Neutrophil (primary cell): ENCODE measurements around the gene CEP97.

Experiments
- H3K27ac ChIP-seq: fragments of 200-600 bp; sonication (generic); 2 replicates; pipeline ENCODE4 v1.5.1; 2016; ENCODE audit warnings: mild to moderate bottlenecking, moderate library complexity
- H3K27me3 ChIP-seq: fragments of 200-600 bp; sonication (generic); 2 replicates; pipeline ENCODE4 v1.6.0; 2016; ENCODE audit warnings: mild to moderate bottlenecking
- H3K36me3 ChIP-seq: fragments of 200-600 bp; sonication (generic); 2 replicates; pipeline ENCODE4 v1.5.1; 2017
- H3K4me1 ChIP-seq, 2 experiments: fragments of 200-600 bp in 1 of 2; sonication (generic) in 1 of 2; 1 replicate in 1 of 2; 2 replicates in 1 of 2; pipeline versions ENCODE4 v1.5.1 to v1.6.1; 2013 to 2016; ENCODE audit warnings: low read depth in 1 of 2, low read length in 1 of 2, mild to moderate bottlenecking in 1 of 2, moderate library complexity in 1 of 2; ENCODE audit not compliant: control insufficient read depth in 1 of 2, insufficient read depth in 1 of 2
- H3K4me3 ChIP-seq, 2 experiments: fragments of 200-600 bp in 1 of 2; sonication (generic) in 1 of 2; 1 replicate in 1 of 2; 2 replicates in 1 of 2; pipeline ENCODE4 v1.5.1; 2013 to 2016; ENCODE audit warnings: low read depth in 1 of 2, low read length in 1 of 2, mild to moderate bottlenecking in 1 of 2, moderate library complexity in 1 of 2
- H3K9me3 ChIP-seq: fragments of 200-600 bp; sonication (generic); 2 replicates; pipeline ENCODE4 v1.5.1; 2016
- TF ChIP-seq, protein P1 (sequence below): fragments of 200-600 bp; sonication (generic); IDR thresholded peaks from 2 replicates; pipeline ENCODE4 v1.5.1; 2016; ENCODE audit warnings: antibody characterized with exemption

CEP97 gene

GRCh38 chr3:101724329-101725193 lies at the start of gene CEP97:
TSS of gene CEP97 (plus strand) at chr3:101724614. CDS start at chr3:101724677, 63 bp downstream.
- H3K36me3 ChIP-seq = no peaks in the 10 kb centered on the region
- no peaks in the 10 kb centered on the region for H3K27me3 ChIP-seq
- H3K4me3 ChIP-seq = peak within 1 kb of the TSS; percentile 77 to 92
- no peaks in the 10 kb centered on the region for H3K9me3 ChIP-seq
- H3K4me1 ChIP-seq = peaks cover 62 to 65% of the 10 kb centered on the region in 2 experiments
- TF ChIP-seq, protein P1, sequence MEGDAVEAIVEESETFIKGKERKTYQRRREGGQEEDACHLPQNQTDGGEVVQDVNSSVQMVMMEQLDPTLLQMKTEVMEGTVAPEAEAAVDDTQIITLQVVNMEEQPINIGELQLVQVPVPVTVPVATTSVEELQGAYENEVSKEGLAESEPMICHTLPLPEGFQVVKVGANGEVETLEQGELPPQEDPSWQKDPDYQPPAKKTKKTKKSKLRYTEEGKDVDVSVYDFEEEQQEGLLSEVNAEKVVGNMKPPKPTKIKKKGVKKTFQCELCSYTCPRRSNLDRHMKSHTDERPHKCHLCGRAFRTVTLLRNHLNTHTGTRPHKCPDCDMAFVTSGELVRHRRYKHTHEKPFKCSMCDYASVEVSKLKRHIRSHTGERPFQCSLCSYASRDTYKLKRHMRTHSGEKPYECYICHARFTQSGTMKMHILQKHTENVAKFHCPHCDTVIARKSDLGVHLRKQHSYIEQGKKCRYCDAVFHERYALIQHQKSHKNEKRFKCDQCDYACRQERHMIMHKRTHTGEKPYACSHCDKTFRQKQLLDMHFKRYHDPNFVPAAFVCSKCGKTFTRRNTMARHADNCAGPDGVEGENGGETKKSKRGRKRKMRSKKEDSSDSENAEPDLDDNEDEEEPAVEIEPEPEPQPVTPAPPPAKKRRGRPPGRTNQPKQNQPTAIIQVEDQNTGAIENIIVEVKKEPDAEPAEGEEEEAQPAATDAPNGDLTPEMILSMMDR = peak; percentile 28
- H3K27ac ChIP-seq = peak within 1 kb of the TSS; percentile 76

- Histone ChIP-seq H3K27ac (peak overlapping the region; percentile 97), H3K9me3 (no peaks in the 10 kb centered on the region), H3K36me3 (peaks cover 20% of the 10 kb centered on the region), H3K27me3 (no peaks in the 10 kb centered on the region), H3K4me3 (peak overlapping the region; percentile 99), H3K4me1 (peaks cover 20 to 22% of the 10 kb centered on the region in 2 experiments)
- TF ChIP-seq, protein P1 = no peak
These were observed 48.7 kb upstream of the CEP97 start for GRCh38 chr3:101675709-101676215.

DNA sequence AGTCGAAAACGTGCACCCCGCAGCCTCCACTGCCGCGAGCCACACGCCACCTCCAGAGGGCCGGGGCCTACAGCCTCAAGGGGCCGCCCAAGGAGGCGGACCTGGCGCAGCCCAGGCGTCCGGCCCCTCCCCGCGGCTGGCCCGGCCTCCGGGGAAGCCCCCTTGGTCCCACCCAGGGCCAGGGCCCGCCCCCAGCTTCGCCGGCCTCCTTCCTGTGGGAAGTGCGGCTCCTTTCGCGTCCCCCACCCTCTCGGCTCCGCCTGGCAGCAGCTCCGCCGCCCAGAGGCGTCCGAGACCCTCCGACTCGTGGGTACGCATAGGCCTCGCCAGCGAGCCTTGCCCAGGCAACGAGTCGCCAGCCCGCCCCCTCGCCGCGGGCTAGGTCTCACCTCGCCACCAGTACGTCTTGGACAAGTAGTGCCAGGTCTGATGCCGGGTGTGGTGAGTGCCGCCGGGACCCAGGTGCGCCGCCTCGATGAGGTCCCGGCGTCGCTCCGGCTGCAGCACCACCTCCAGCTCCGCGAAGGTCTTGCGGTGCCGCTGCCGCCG lies 48.1 kb upstream of the CEP97 start:
- H3K36me3 ChIP-seq = peaks cover 20% of the 10 kb centered on the region
- H3K27ac ChIP-seq = peak overlapping the region; percentile 97
- H3K9me3 ChIP-seq = no peaks in the 10 kb centered on the region
- H3K4me1 ChIP-seq = peaks cover 20 to 22% of the 10 kb centered on the region in 2 experiments
- no peaks in the 10 kb centered on the region for H3K27me3 ChIP-seq
- TF ChIP-seq, protein P1 = no peak
- peak overlapping the region; percentile 99 for H3K4me3 ChIP-seq

DNA sequence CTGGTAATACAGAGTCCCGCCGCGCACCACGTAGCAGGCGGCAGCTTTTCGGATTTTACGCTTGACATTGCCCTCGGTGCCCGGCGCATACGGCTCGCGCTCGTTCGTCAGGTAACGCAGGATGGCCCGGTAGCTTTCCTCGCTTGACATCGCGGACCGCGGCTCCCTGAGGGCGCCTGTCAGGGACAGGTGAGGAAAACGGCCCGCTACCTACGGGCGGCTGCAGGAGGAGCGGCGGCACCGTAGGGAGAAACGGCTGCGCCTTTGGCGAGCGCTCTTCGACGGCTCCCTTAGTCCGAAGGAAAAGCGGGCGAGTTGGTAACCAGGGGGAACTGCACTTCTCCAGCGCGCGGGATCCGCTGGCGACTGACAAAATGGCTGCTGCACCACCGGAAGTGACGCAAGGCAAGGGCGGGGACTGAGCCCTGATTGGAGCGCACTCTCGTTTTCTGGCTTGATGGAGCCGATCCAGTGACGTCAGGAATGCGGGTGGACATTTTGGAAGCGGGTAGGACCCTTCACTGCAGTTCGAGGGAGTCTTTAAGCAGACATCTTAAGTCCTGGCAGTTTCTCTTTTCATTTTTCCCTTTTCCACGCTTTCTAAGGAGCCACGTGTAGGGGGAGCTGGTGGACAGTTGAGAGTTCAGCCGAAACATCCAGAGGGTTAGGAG lies 47.5 kb upstream of the CEP97 start, which contains the start of gene ZBTB11:
Gene ZBTB11, minus strand, starts transcription at position 368 of the 671 bp plus-strand sequence. Its CDS starts 218 bp downstream, at position 150.
- TF ChIP-seq, protein P1 = peak; percentile 55
- Histone ChIP-seq H3K4me3 (peak within 1 kb of the TSS; percentile 99), H3K27me3 (no peaks in the 10 kb centered on the region)

More for the DNA sequence above, 47.5 kb upstream of the CEP97 start, which contains the start of gene ZBTB11:
- no peaks in the 10 kb centered on the region for H3K9me3 ChIP-seq
- peak within 1 kb of the TSS; percentile 97 for H3K27ac ChIP-seq
- H3K36me3 ChIP-seq = peaks cover 21% of the 10 kb centered on the region
- H3K4me1 ChIP-seq = peaks cover 20 to 22% of the 10 kb centered on the region in 2 experiments
